Colonic mucosa (tissue), 4 donors: Measurements from ENCODE around the gene GLIPR2. TPM values are rescaled to one million over a fixed set of nuclear protein-coding genes. Genes with fewer than 3 reads are reported as not detected.
"Not testable (repeated sequence)": the region's sequence is repeated elsewhere in the genome, so short reads cannot be mapped to it uniquely, and the experiment has no call there.

Experiments
- DNase-seq: peaks from one replicate; pipeline ENCODE4 v3.0.0-alpha.2; 2020
- H3K27ac ChIP-seq: fragments of 200-600 bp; one replicate; pipeline ENCODE4 v1.8.0; 2021
- H3K27me3 ChIP-seq: fragments of 200-600 bp; one replicate; pipeline ENCODE4 v1.8.0; 2021
- H3K36me3 ChIP-seq: fragments of 200-600 bp; one replicate; pipeline ENCODE4 v1.8.0; 2021
- H3K4me1 ChIP-seq: fragments of 200-600 bp; one replicate; pipeline ENCODE4 v1.8.0; 2021; ENCODE audit warnings: mild to moderate bottlenecking
- H3K4me3 ChIP-seq: fragments of 200-600 bp; one replicate; pipeline ENCODE4 v1.8.0; 2021
- H3K9ac ChIP-seq, 2 donors: one replicate each; pipeline ENCODE4 v1.7.0; 2013; ENCODE audit warnings: control low read depth in 2 of 2, low read depth in 2 of 2, low read length in 2 of 2
- H3K9me3 ChIP-seq: fragments of 200-600 bp; one replicate; pipeline ENCODE4 v1.8.0; 2021
- CTCF ChIP-seq: fragments of 200-600 bp; IDR thresholded peaks from one replicate; pipeline ENCODE4 v1.8.0; 2022; ENCODE audit warnings: antibody characterized with exemption, mild to moderate bottlenecking
- intact Hi-C: fragments of 100-400 bp; cut with DNase I; formaldehyde crosslinking; loops from one replicate; pipeline ENCODE4 v1.14.1; 2022
- total RNA-seq, 2 donors: library from RNA; stranded (reverse); fragmentation: NEBNext Ultra II Directional in 1 of 2; extraction: Animal tissue kit (Norgen Biotek cat#: 25700) in 1 of 2; gene quantifications; one replicate each; pipeline ENCODE4 v1.2.1, GENCODE V29; 2021
- donor health status: healthy.
- donor health status: DM: no; HTN: no; CAD: no.
- donor health status: DM: no; HTN: no; CAD: no.

GLIPR2 gene
- total RNA-seq, 2 donors from 2014 or later, result 33.1 to 44.9 TPM

GRCh38 chr9:36158122-36158521 is 21.6 kb downstream of the GLIPR2 start:
- intact Hi-C loops, result no loop called here
- H3K9me3 ChIP-seq, result no peaks in the 10 kb centered on the region
- H3K4me3 ChIP-seq, result no peak overlapping the region
- H3K27me3 ChIP-seq, result no peaks in the 10 kb centered on the region
- no peak for DNase-seq
- no peak overlapping the region for H3K27ac ChIP-seq
- H3K4me1 ChIP-seq, result no peaks in the 10 kb centered on the region
- no peak overlapping the region for H3K9ac ChIP-seq
- H3K36me3 ChIP-seq, result no peaks in the 10 kb centered on the region
- no peak for TF ChIP-seq CTCF

GRCh38 chr9:36158917-36159316 is 22.4 kb downstream of the GLIPR2 start:
- TF ChIP-seq CTCF, result no peak
- no peaks in the 10 kb centered on the region for H3K36me3 ChIP-seq
- peaks cover 3% of the 10 kb centered on the region for H3K4me1 ChIP-seq
- no peak overlapping the region for H3K27ac ChIP-seq
- no peaks in the 10 kb centered on the region for H3K9me3 ChIP-seq
- no peak for DNase-seq
- intact Hi-C loops, result no loop called here
- H3K4me3 ChIP-seq, result no peak overlapping the region
- H3K27me3 ChIP-seq, result no peaks in the 10 kb centered on the region
- no peak overlapping the region for H3K9ac ChIP-seq

GRCh38 chr9:36159509-36159908 is 23.0 kb downstream of the GLIPR2 start:
- H3K36me3 ChIP-seq, H3K4me1 ChIP-seq, H3K9me3 ChIP-seq, H3K27me3 ChIP-seq, H3K4me3 ChIP-seq, DNase-seq, intact Hi-C loops, H3K9ac ChIP-seq, H3K27ac ChIP-seq: not testable (repeated sequence)

GRCh38 chr9:36160126-36160525 is 23.6 kb downstream of the GLIPR2 start:
- H3K4me3 ChIP-seq, H3K27ac ChIP-seq, H3K27me3 ChIP-seq, DNase-seq, intact Hi-C loops, H3K9ac ChIP-seq, H3K9me3 ChIP-seq, H3K36me3 ChIP-seq, H3K4me1 ChIP-seq: not testable (repeated sequence)

- no peak overlapping the region for H3K27ac ChIP-seq
- H3K4me3 ChIP-seq, result no peak overlapping the region
- intact Hi-C loops, result no loop called here
- DNase-seq, result no peak
- H3K9me3 ChIP-seq, result no peaks in the 10 kb centered on the region
- TF ChIP-seq CTCF, result no peak
- peaks cover 3% of the 10 kb centered on the region for H3K4me1 ChIP-seq
- no peak overlapping the region for H3K9ac ChIP-seq
- H3K27me3 ChIP-seq, result no peaks in the 10 kb centered on the region
- no peaks in the 10 kb centered on the region for H3K36me3 ChIP-seq
Observed at GRCh38 chr9:36161187-36161586, 24.7 kb downstream of the GLIPR2 start.

- intact Hi-C loops, result no loop called here
- Histone ChIP-seq H3K4me1 (peaks cover 3% of the 10 kb centered on the region), H3K27me3 (no peaks in the 10 kb centered on the region), H3K27ac (no peak overlapping the region), H3K36me3 (no peaks in the 10 kb centered on the region), H3K9me3 (no peaks in the 10 kb centered on the region), H3K9ac (no peak overlapping the region), H3K4me3 (no peak overlapping the region)
- no peak for DNase-seq
- TF ChIP-seq CTCF, result no peak
Observed at GRCh38 chr9:36162211-36162738, 25.7 kb downstream of the GLIPR2 start.
